ENCODE data around the gene CATSPERE.

Gene CATSPERE

GRCh38 chr1:244642526-244642925, 181.5 kb downstream of the CATSPERE start:
- H3K4me3 ChIP-seq (ENCODE audit: low read depth, low read length): no peak overlapping the region
- no peak for DNase-seq
- peaks cover 7% of the 10 kb centered on the region for H3K9me3 ChIP-seq (ENCODE audit: severe bottlenecking)
- no peaks in the 10 kb centered on the region for H3K36me3 ChIP-seq
- TF ChIP-seq, protein P1, sequence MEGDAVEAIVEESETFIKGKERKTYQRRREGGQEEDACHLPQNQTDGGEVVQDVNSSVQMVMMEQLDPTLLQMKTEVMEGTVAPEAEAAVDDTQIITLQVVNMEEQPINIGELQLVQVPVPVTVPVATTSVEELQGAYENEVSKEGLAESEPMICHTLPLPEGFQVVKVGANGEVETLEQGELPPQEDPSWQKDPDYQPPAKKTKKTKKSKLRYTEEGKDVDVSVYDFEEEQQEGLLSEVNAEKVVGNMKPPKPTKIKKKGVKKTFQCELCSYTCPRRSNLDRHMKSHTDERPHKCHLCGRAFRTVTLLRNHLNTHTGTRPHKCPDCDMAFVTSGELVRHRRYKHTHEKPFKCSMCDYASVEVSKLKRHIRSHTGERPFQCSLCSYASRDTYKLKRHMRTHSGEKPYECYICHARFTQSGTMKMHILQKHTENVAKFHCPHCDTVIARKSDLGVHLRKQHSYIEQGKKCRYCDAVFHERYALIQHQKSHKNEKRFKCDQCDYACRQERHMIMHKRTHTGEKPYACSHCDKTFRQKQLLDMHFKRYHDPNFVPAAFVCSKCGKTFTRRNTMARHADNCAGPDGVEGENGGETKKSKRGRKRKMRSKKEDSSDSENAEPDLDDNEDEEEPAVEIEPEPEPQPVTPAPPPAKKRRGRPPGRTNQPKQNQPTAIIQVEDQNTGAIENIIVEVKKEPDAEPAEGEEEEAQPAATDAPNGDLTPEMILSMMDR (IDR thresholded peaks at IDR 0.05; ENCODE audit: low read depth, low read length): no peak
- no peaks in the 10 kb centered on the region for H3K27me3 ChIP-seq (ENCODE audit: insufficient read depth, low read depth, severe bottlenecking)
- H3K27ac ChIP-seq: no peak overlapping the region

GRCh38 chr1:244642988-244643387, 181.9 kb downstream of the CATSPERE start:
- peaks cover 7% of the 10 kb centered on the region for H3K9me3 ChIP-seq (ENCODE audit: severe bottlenecking)
- H3K27ac ChIP-seq: no peak overlapping the region
- TF ChIP-seq, protein P1 (IDR thresholded peaks at IDR 0.05; ENCODE audit: low read depth, low read length): no peak
- no peaks in the 10 kb centered on the region for H3K36me3 ChIP-seq
- DNase-seq: no peak
- no peak overlapping the region for H3K4me3 ChIP-seq (ENCODE audit: low read depth, low read length)
- no peaks in the 10 kb centered on the region for H3K27me3 ChIP-seq (ENCODE audit: insufficient read depth, low read depth, severe bottlenecking)

GRCh38 chr1:244645414-244645813, 184.3 kb downstream of the CATSPERE start:
- peaks cover 7% of the 10 kb centered on the region for H3K9me3 ChIP-seq (ENCODE audit: severe bottlenecking)
- TF ChIP-seq, protein P1 (IDR thresholded peaks at IDR 0.05; ENCODE audit: low read depth, low read length): no peak
- no peaks in the 10 kb centered on the region for H3K27me3 ChIP-seq (ENCODE audit: insufficient read depth, low read depth, severe bottlenecking)

DNA sequence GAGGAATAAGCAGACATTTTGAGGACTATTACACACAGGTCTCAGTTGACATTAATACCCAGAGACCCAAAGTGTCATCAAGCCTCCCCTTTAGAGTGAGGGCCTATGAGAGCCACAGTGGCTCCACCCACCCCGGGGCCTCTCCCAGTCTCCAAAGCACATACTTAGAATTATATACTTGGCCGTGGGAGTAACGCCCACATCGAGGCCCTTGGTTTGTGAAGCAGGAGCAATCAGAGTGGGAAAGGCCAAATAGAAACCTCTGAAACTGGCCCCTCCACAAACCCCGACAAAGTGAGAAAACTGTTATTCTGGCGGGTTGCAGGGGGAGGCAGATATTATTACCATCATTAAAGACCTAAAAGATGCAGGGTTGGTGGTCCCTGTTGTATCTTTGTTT, 184.8 kb downstream of the CATSPERE start:
- TF ChIP-seq, protein P1 (IDR thresholded peaks at IDR 0.05; ENCODE audit: low read depth, low read length): no peak
- H3K9me3 ChIP-seq (ENCODE audit: severe bottlenecking): peaks cover 7% of the 10 kb centered on the region
- H3K27me3 ChIP-seq (ENCODE audit: insufficient read depth, low read depth, severe bottlenecking): no peaks in the 10 kb centered on the region
- H3K4me3 ChIP-seq (ENCODE audit: low read depth, low read length): no peak overlapping the region
- no peaks in the 10 kb centered on the region for H3K36me3 ChIP-seq
- no peak for DNase-seq
- H3K27ac ChIP-seq: no peak overlapping the region

More at GRCh38 chr1:244645414-244645813, 184.3 kb downstream of the CATSPERE start:
- Histone ChIP-seq H3K36me3 (no peaks in the 10 kb centered on the region), H3K27ac (no peak overlapping the region), H3K4me3 (ENCODE audit: low read depth, low read length) (no peak overlapping the region)
- DNase-seq: no peak

DNA sequence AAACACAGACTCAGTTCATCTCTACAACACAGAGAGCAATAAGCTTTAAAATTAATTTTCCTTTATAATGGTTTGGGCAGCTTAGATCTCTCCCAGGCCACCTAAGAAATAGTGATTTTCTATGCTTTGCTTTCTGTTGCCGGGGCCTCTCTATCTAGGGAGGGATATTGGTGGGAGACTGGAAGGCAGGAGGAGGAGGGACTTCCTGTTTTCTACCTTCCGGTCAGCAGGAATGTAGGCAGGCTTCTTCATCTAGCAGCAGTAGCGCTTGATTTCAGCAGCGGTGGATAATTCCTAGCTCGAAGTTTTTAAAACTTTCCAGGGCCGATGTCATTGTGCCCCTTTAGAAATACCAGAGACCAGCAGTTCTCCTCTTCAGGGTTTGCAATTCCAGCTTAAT, 186.7 kb downstream of the CATSPERE start:
- H3K27ac ChIP-seq: no peak overlapping the region
- TF ChIP-seq, protein P1 (IDR thresholded peaks at IDR 0.05; ENCODE audit: low read depth, low read length): no peak
- H3K9me3 ChIP-seq (ENCODE audit: severe bottlenecking): peaks cover 7% of the 10 kb centered on the region
- no peaks in the 10 kb centered on the region for H3K27me3 ChIP-seq (ENCODE audit: insufficient read depth, low read depth, severe bottlenecking)
- no peaks in the 10 kb centered on the region for H3K36me3 ChIP-seq
- no peak for DNase-seq
- H3K4me3 ChIP-seq (ENCODE audit: low read depth, low read length): no peak overlapping the region

- Histone ChIP-seq H3K27ac (peak overlapping the region; percentile 55), H3K4me3 (ENCODE audit: low read depth, low read length) (peak overlapping the region; percentile 66), H3K9me3 (ENCODE audit: severe bottlenecking) (no peaks in the 10 kb centered on the region), H3K27me3 (ENCODE audit: insufficient read depth, low read depth, severe bottlenecking) (no peaks in the 10 kb centered on the region), H3K36me3 (peaks cover 11% of the 10 kb centered on the region)
- no peak for DNase-seq
- TF ChIP-seq, protein P1 (IDR thresholded peaks at IDR 0.05; ENCODE audit: low read depth, low read length): no peak
Measured at GRCh38 chr1:244651956-244652622, 191.0 kb downstream of the CATSPERE start.

All from WERI-Rb-1 (cell line).